ENCODE results near the gene PLCG2. TPM values are rescaled to one million over a fixed set of nuclear protein-coding genes. Genes with fewer than 3 reads are reported as not detected.
"Not testable (repeated sequence)": the region's sequence is repeated elsewhere in the genome, so short reads cannot be mapped to it uniquely, and the experiment has no call there.

PLCG2 gene
- total RNA-seq, 2 donors from 2014 or later: 11.6 to 30.9 TPM

DNA sequence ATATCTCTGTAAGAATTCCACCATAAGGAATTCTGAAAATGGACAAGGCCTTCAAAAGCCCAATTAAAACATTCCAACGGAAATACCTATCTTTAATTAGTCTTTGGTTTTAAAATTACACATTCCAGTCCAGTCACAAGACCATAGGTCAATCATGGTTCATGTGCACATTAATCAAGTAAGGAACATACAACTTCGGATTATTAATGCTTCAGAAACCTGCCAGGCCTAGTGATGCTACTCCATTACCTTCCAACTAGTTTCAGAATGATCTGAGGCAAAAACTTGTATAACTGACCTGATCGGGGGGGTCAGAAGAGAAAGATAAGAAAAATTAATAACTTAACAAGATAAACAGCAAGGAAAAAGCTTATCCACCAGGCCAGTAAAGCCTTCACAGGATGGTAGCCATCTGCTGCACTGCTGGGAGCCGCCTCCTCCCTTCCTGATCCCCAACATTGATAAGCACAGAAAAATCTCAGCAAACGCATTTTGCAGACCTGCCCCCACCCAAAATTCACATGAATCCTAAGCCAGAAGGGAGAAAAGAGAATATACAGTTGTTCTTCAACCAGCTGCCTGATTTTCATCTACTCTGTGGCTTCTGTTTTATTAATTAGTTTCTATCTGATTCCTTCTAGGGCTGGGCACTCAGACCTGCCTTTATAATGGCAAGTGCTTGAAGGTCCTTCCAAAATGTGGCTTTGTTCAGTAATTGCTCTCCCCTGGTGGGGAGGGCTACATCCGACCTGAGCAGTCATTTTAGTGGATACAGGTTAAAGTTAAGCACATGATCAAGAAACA is 226.1 kb downstream of the PLCG2 start:
- H3K27ac ChIP-seq: no peak overlapping the region
- ATAC-seq (ENCODE audit: insufficient number of reproducible peaks, low FRiP score, low read depth): no peak

DNA sequence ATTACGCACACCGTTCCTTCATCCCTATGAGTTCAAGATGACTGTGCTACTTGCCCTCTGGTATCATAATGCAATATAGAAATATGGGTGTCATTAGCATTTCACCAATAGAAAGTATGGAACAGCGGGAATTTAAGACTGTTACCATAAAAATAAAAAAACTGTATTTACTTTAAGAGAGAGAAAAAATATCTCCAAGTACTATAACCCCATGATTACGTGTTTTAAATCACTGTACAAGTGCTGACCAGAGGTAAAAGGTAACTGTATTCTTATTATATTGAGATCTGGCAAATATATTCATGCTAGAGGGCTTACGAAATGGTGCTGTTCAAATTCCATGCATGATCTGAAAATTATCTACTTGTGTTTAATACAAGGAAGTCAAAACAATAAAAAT is 226.9 kb downstream of the PLCG2 start:
- H3K27me3 ChIP-seq (replicated peaks; ENCODE audit: insufficient read depth): no peaks in the 10 kb centered on the region

More for the DNA sequence above, 226.1 kb downstream of the PLCG2 start:
- no peak for DNase-seq (ENCODE audit: low spot score)
- Histone ChIP-seq H3K4me3 (no peak overlapping the region), H3K9me3 (peaks cover 2% of the 10 kb centered on the region), H3K27me3 (replicated peaks; ENCODE audit: insufficient read depth) (no peaks in the 10 kb centered on the region), H3K4me1 (ENCODE audit: control insufficient read depth in 1 of 2, low read depth in 2 of 2) (no peaks in the 10 kb centered on the region), H3K36me3 (no peaks in the 10 kb centered on the region)
- TF ChIP-seq CTCF (IDR thresholded peaks at IDR 0.05): no peak

DNA sequence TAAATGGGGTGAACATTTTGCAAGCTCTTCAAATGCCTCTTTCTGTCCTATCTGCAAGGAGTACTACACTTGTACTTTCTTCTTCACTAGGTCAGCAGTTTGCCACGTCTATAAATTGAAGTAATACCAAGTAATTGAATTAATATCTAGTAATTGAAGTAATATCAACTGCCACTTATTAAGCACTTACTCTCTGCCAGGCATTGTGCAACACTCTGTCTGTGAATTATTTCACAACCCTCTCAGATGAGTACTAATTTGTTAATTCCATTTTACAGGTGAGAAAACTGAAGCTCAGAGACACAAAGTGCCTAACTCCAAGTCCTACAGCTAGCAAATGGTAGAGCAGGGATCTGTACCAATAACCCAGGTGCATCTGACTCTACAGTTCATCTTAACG is 228.1 kb downstream of the PLCG2 start:
- Histone ChIP-seq H3K9me3 (peaks cover 2% of the 10 kb centered on the region), H3K4me3 (no peak overlapping the region), H3K27me3 (replicated peaks; ENCODE audit: insufficient read depth) (no peaks in the 10 kb centered on the region), H3K4me1 (ENCODE audit: control insufficient read depth in 1 of 2, low read depth in 2 of 2) (no peaks in the 10 kb centered on the region), H3K27ac (no peak overlapping the region), H3K36me3 (no peaks in the 10 kb centered on the region)
- no peak for DNase-seq (ENCODE audit: low spot score)
- TF ChIP-seq CTCF (IDR thresholded peaks at IDR 0.05): no peak
- ATAC-seq (ENCODE audit: insufficient number of reproducible peaks, low FRiP score, low read depth): no peak

More for the DNA sequence above, 226.9 kb downstream of the PLCG2 start:
- no peaks in the 10 kb centered on the region for H3K4me1 ChIP-seq (ENCODE audit: control insufficient read depth in 1 of 2, low read depth in 2 of 2)
- TF ChIP-seq CTCF (IDR thresholded peaks at IDR 0.05): no peak
- no peak for DNase-seq (ENCODE audit: low spot score)
- peaks cover 2% of the 10 kb centered on the region for H3K9me3 ChIP-seq
- H3K27ac ChIP-seq: no peak overlapping the region
- H3K4me3 ChIP-seq: no peak overlapping the region
- H3K36me3 ChIP-seq: no peaks in the 10 kb centered on the region
- ATAC-seq (ENCODE audit: insufficient number of reproducible peaks, low FRiP score, low read depth): no peak

- Histone ChIP-seq H3K9me3 (peaks cover 2% of the 10 kb centered on the region), H3K4me1 (ENCODE audit: control insufficient read depth in 1 of 2, low read depth in 2 of 2) (no peaks in the 10 kb centered on the region), H3K27me3 (replicated peaks; ENCODE audit: insufficient read depth) (no peaks in the 10 kb centered on the region), H3K36me3 (no peaks in the 10 kb centered on the region), H3K4me3 (no peak overlapping the region), H3K27ac (no peak overlapping the region)
- no peak for DNase-seq (ENCODE audit: low spot score)
- no peak for ATAC-seq (ENCODE audit: insufficient number of reproducible peaks, low FRiP score, low read depth)
- no peak for TF ChIP-seq CTCF (IDR thresholded peaks at IDR 0.05)
These were observed 230.0 kb downstream of the PLCG2 start for GRCh38 chr16:82008957-82009592.

- not testable (repeated sequence) for DNase-seq (ENCODE audit: low spot score); H3K4me1 ChIP-seq (ENCODE audit: control insufficient read depth in 1 of 2, low read depth in 2 of 2); H3K36me3 ChIP-seq; H3K27ac ChIP-seq; H3K4me3 ChIP-seq; H3K27me3 ChIP-seq (replicated peaks; ENCODE audit: insufficient read depth); H3K9me3 ChIP-seq; ATAC-seq (ENCODE audit: insufficient number of reproducible peaks, low FRiP score, low read depth)
These were observed 230.7 kb downstream of the PLCG2 start for GRCh38 chr16:82009789-82010188.
